OCI-LY3 (cell line): Measurements from ENCODE around the gene ATP2C1.

Experiments
- CTCF ChIP-seq: fragments of 200-600, 300-600 bp; sonication (generic); IDR thresholded peaks from 2 replicates; pipeline ENCODE4 v1.5.1; 2014; ENCODE audit warnings: antibody characterized with exemption, low read length, low read depth
- EZH2phosphoT487 ChIP-seq: fragments of 200-600 bp; shearing (Covaris generic); IDR thresholded peaks from 2 replicates; pipeline ENCODE4 v1.6.1; 2018; ENCODE audit warnings: antibody characterized with exemption, mixed run types, low read depth

GRCh38 chr3:130963444-130963843, 69.6 kb downstream of the ATP2C1 start:
- TF ChIP-seq CTCF (no peak), EZH2phosphoT487 (no peak)
